Glutamatergic neuron (in vitro differentiated cells): ENCODE results near the gene TMEM238. TPM values are rescaled to one million over a fixed set of nuclear protein-coding genes. Genes with fewer than 3 reads are reported as not detected.

ENCODE experiments used
- DNase-seq: peaks from one replicate; pipeline ENCODE4 v3.0.0; 2022
- H3K27ac Mint-ChIP-seq: one replicate; pipeline ENCODE4 v1.8.0; 2020; ENCODE audit warnings: mild to moderate bottlenecking, mixed read lengths, inconsistent platforms; ENCODE audit not compliant: unreplicated experiment
- H3K27me3 Mint-ChIP-seq: one replicate; pipeline ENCODE4 v1.8.0; 2020; ENCODE audit warnings: mild to moderate bottlenecking, moderate library complexity, mixed read lengths, inconsistent platforms; ENCODE audit not compliant: unreplicated experiment
- H3K36me3 Mint-ChIP-seq: one replicate; pipeline ENCODE4 v1.8.0; 2020; ENCODE audit warnings: mild to moderate bottlenecking, mixed read lengths, inconsistent platforms; ENCODE audit not compliant: unreplicated experiment
- H3K4me1 Mint-ChIP-seq: one replicate; pipeline ENCODE4 v1.8.0; 2020; ENCODE audit warnings: mild to moderate bottlenecking, low read depth, mixed read lengths, inconsistent platforms; ENCODE audit not compliant: unreplicated experiment
- H3K4me3 Mint-ChIP-seq: one replicate; pipeline ENCODE4 v1.8.0; 2020; ENCODE audit warnings: mild to moderate bottlenecking, mixed read lengths, inconsistent platforms; ENCODE audit not compliant: unreplicated experiment
- H3K9me3 Mint-ChIP-seq: one replicate; pipeline ENCODE4 v1.8.0; 2020; ENCODE audit warnings: mild to moderate bottlenecking, moderate library complexity, mixed read lengths, inconsistent platforms; ENCODE audit not compliant: unreplicated experiment
- long read RNA-seq: library from polyadenylated mRNA; unstranded; transcript quantifications from one replicate; pipeline ENCODE4 v2.0.0, GENCODE V29; 2020; ENCODE audit not compliant: unreplicated experiment
- total RNA-seq: library from RNA; stranded (reverse); fragmentation: NEBNext Ultra II Directional; extraction: Animal tissue kit (Norgen Biotek cat#: 25700); gene quantifications from one replicate; pipeline ENCODE4 v1.2.1, GENCODE V29; 2021; ENCODE audit not compliant: unreplicated experiment
- TF ChIP-seq, protein P1 (sequence below): fragments of 200-600 bp; sonication (generic); IDR thresholded peaks from one replicate; pipeline ENCODE4 v1.5.0; 2021; ENCODE audit not compliant: partially characterized antibody, unreplicated experiment

TMEM238 gene, protein sequence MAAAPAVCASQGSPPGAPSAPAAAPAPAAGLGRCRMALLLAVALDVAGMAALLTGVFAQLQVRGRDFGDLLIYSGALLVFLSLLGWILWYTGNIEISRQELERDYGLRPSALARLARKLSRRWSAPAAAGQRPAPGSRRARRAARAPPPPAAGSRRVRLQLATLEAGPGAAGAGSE
- 1.3 TPM for total RNA-seq
- long read RNA-seq, partial matches to known transcripts, result 0 of 1 reads
- long read RNA-seq, other reads (novel, unspliced or antisense), result 1 of 1 reads

DNA sequence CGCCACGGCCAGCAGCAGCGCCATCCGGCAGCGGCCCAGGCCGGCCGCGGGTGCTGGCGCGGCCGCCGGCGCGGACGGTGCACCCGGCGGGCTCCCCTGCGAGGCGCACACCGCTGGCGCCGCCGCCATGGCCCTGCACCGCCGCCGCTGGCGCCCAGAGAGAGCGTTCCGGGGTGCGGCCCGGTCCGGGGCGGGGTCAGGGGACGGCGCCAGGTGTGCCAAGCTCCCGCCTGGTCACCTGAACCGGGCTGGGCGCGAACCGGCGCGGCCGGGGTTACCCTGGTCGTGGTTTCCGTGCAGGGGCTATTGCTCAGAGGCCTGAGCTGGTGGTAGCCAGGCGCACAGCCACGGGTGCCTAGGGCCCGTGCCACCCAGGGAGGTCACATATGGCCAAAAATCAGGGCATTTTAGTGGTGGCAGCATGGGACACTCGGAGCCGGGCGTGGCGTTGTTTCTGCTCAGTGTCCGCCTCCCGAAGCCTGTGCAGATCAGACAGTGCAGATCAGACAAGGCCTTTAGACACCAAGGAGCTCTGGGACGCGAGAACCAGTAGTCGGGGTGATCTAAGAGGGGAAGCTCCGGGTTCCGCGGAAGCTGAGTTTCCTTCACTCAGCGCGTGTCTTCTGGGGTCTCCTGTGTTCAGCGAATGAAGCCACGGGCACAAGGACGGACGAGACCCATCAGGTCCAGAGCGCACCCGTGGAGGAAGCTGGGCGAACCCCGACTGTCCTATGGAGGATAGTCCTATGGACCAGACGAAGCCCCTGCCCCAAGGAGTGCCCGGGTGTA, at the start of gene TMEM238:
Gene TMEM238, minus strand, starts transcription at position 162 of the 789 bp plus-strand sequence. Its CDS starts 33 bp downstream, at position 129.
- Mint-ChIP-seq H3K9me3 (peaks cover 24% of the 10 kb centered on the region), H3K4me1 (peaks cover 17% of the 10 kb centered on the region), H3K27me3 (peaks cover 21% of the 10 kb centered on the region), H3K27ac (peak within 1 kb of the TSS; percentile 92), H3K36me3 (no peaks in the 10 kb centered on the region), H3K4me3 (peak within 1 kb of the TSS; percentile 95)
- TF ChIP-seq, protein P1, sequence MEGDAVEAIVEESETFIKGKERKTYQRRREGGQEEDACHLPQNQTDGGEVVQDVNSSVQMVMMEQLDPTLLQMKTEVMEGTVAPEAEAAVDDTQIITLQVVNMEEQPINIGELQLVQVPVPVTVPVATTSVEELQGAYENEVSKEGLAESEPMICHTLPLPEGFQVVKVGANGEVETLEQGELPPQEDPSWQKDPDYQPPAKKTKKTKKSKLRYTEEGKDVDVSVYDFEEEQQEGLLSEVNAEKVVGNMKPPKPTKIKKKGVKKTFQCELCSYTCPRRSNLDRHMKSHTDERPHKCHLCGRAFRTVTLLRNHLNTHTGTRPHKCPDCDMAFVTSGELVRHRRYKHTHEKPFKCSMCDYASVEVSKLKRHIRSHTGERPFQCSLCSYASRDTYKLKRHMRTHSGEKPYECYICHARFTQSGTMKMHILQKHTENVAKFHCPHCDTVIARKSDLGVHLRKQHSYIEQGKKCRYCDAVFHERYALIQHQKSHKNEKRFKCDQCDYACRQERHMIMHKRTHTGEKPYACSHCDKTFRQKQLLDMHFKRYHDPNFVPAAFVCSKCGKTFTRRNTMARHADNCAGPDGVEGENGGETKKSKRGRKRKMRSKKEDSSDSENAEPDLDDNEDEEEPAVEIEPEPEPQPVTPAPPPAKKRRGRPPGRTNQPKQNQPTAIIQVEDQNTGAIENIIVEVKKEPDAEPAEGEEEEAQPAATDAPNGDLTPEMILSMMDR, result no peak
- DNase-seq, result no peak

DNA sequence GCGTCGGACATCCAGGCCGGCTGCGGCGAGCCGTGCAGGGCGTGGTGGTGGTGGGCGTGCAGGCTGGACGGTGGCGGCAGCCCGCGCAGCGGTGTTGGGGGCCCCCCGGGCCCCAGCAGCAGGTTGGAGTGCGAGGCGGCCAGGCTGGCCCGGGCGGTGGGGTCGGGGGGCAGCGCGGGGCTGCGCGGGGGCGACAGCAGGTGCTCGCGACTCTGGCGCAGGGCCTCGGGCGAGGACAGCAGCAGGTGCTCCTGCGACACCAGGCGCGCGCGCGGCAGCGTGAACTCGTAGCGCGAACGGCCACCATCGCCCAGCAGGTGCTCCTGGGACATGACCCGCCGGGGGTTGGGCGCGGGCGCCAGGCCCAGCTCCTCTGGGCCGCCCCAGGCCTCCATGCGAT, 49.2 kb upstream of the TMEM238 start:
- no peak overlapping the region for H3K27ac Mint-ChIP-seq
- no peak for DNase-seq
- H3K36me3 Mint-ChIP-seq, result peaks cover 7% of the 10 kb centered on the region
- peaks cover 10% of the 10 kb centered on the region for H3K9me3 Mint-ChIP-seq
- no peaks in the 10 kb centered on the region for H3K27me3 Mint-ChIP-seq
- H3K4me3 Mint-ChIP-seq, result no peak overlapping the region
- H3K4me1 Mint-ChIP-seq, result no peaks in the 10 kb centered on the region
- TF ChIP-seq, protein P1, result no peak

DNA sequence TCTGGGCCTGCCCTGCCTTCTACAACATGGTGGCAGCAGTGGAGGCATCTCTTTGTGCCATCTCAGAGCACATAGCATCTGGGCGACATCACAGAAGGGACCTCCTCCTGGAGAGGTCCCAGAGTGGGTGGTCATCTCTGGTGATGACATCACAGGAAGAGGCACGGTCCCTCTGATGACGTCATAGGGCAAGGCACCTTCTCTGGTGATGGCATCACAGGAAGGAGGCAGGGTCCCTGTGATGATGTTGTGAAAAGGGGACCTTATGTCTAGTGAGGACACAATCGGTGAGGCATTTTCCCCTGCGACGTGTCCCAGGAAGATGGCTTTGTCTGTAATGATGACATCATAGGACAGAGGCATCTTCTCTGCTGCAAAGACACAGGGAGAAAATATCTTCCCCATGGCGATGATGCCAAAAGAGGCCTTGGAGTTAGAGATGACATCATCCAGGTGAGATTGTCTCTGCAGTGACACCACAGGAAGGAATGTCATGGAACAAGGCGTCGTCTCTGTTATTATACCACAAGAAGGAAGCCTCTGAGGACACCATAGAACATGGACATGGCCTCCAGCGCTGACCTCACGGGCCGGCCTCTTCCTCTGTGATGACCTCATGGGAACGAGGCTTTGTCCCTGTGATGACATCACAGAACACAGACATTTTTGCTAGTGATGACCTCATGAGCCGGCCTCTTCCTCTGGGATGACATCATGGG, 48.3 kb upstream of the TMEM238 start:
- peaks cover 11% of the 10 kb centered on the region for H3K9me3 Mint-ChIP-seq
- DNase-seq, result no peak
- no peaks in the 10 kb centered on the region for H3K27me3 Mint-ChIP-seq
- peaks cover 7% of the 10 kb centered on the region for H3K36me3 Mint-ChIP-seq
- no peak overlapping the region for H3K27ac Mint-ChIP-seq
- H3K4me1 Mint-ChIP-seq, result no peaks in the 10 kb centered on the region
- H3K4me3 Mint-ChIP-seq, result no peak overlapping the region
- TF ChIP-seq, protein P1, result no peak

DNA sequence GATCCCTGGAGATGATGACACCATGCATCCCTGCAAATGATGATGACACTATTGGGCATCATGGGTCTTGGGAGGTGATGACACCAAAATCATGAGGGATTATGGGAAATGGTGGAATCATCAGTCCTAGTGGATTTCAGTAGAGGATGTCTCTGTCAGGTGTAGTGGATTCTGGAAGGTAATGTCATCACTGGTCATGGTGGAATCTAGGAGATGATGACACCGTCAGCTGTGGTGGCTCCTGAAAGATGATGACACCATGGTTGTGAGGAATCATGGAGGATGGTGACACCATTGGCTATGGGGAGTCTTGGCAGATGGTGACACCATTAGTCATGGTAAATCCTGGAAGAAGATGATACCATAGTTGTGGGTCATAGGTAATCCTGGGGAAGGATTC, 47.1 kb upstream of the TMEM238 start:
- DNase-seq, result no peak
- TF ChIP-seq, protein P1, result no peak
- Mint-ChIP-seq H3K27ac (no peak overlapping the region), H3K36me3 (peaks cover 7% of the 10 kb centered on the region), H3K4me3 (no peak overlapping the region), H3K9me3 (peaks cover 11% of the 10 kb centered on the region), H3K27me3 (no peaks in the 10 kb centered on the region), H3K4me1 (no peaks in the 10 kb centered on the region)
